HepG2 (cell line): Measurements from ENCODE around the gene RGPD3. TPM values are rescaled to one million over a fixed set of nuclear protein-coding genes. Genes with fewer than 3 reads are reported as not detected.
"Not testable (repeated sequence)": the region's sequence is repeated elsewhere in the genome, so short reads cannot be mapped to it uniquely, and the experiment has no call there.

Experiments used
- ATAC-seq: fragments of 200-7000 bp; cut with Tn5 transposase; 3 replicates; pipeline ENCODE4 v1.9.1; 2020; ENCODE audit warnings: mild to moderate bottlenecking, moderate library complexity
- Bru-seq: library from RNA; stranded (reverse); fragments of 400-500 nt; gene quantifications from one replicate; lab custom pipeline; 2021; lab: Mats Ljungman, UMichigan
- BruChase-seq, 2 experiments: library from RNA; stranded (reverse); fragments of 400-500 nt; gene quantifications; one replicate each; lab custom pipeline; 2021; lab: Mats Ljungman, UMichigan
- BruUV-seq: library from RNA; stranded (reverse); fragments of 400-500 nt; replicated peaks from 2 replicates; lab custom pipeline; 2021; lab: Mats Ljungman, UMichigan
- CTCF ChIA-PET: fragments of 300-600 bp; formaldehyde crosslinking; extraction: SDS; loops from one replicate; lab custom pipeline; 2021; ENCODE audit warnings: low total read pairs, inconsistent platforms, low intra/inter-chr PET ratio; lab: Yijun Ruan, JAX
- POLR2A ChIA-PET: fragments of 350-600 bp; sonication (Branson Sonifier 250); formaldehyde crosslinking; loops from one replicate; lab custom pipeline; 2020; ENCODE audit warnings: antibody characterized with exemption, inconsistent platforms; lab: Yijun Ruan, JAX
- DNase-seq: peaks from one replicate; pipeline ENCODE4 v3.0.0-alpha.2; 2015; ENCODE audit warnings: low spot score
- FAIRE-seq: peaks from 3 replicates; lab custom pipeline; 2011; peaks lifted over from hg19 to GRCh38; lab: Jason Lieb, UNC
- H2AFZ ChIP-seq: one replicate; pipeline ENCODE4 v1.6.1; 2011; ENCODE audit warnings: low read length, inconsistent platforms
- H3K27ac ChIP-seq: fragments of 300-600 bp; 3 replicates; pipeline ENCODE4 v1.8.0; 2011; ENCODE audit warnings: mixed run types, mild to moderate bottlenecking, mixed read lengths, low read length, inconsistent platforms; ENCODE audit not compliant: insufficient read depth; ENCODE audit errors: extremely low read length
- H3K27me3 ChIP-seq, 2 experiments: fragments of 200-600 bp in 1 of 2; 2 replicates in 1 of 2; 3 replicates in 1 of 2; pipeline versions ENCODE4 v1.6.0 to v1.8.0; 2011; ENCODE audit warnings: low read length in 2 of 2, mild to moderate bottlenecking in 2 of 2, moderate library complexity in 2 of 2, inconsistent platforms in 1 of 2; ENCODE audit not compliant: insufficient read depth in 2 of 2, control insufficient read depth in 1 of 2
- H3K36me3 ChIP-seq, 2 experiments: fragments of 200-600 bp in 1 of 2; replicated peaks in 1 of 2; 2 replicates in 1 of 2; 3 replicates in 1 of 2; pipeline versions ENCODE4 v1.5.1 to v1.8.0; 2011; ENCODE audit warnings: low read length in 2 of 2, inconsistent platforms in 1 of 2; ENCODE audit not compliant: insufficient read depth in 2 of 2, control insufficient read depth in 1 of 2
- H3K4me1 ChIP-seq: 2 replicates; pipeline ENCODE4 v1.5.1; 2012; ENCODE audit warnings: low read length, inconsistent platforms; ENCODE audit not compliant: insufficient read depth
- H3K4me2 ChIP-seq: 2 replicates; pipeline ENCODE4 v1.6.0; 2011; ENCODE audit warnings: low read depth, low read length, inconsistent platforms
- H3K4me3 ChIP-seq, 3 experiments: fragments of 200-600 bp in 1 of 3; sonication (generic), shearing (Covaris generic) in 1 of 3; replicated peaks in 1 of 3; 2 replicates each; pipeline ENCODE4 v1.5.1; 2011 to 2016; ENCODE audit warnings: low read length in 3 of 3, inconsistent platforms in 2 of 3, low read depth in 2 of 3, mild to moderate bottlenecking in 2 of 3, control low read depth in 1 of 3, mixed read lengths in 1 of 3; ENCODE audit not compliant: insufficient read depth in 1 of 3
- H3K79me2 ChIP-seq: one replicate; pipeline ENCODE4 v1.6.1; 2011; ENCODE audit warnings: low read length, inconsistent platforms; ENCODE audit not compliant: insufficient read depth
- H3K9ac ChIP-seq: 2 replicates; pipeline ENCODE4 v1.6.0; 2011; ENCODE audit warnings: mild to moderate bottlenecking, low read depth, low read length, inconsistent platforms; ENCODE audit not compliant: insufficient read depth
- H3K9me3 ChIP-seq: 2 replicates; pipeline ENCODE4 v1.5.1; 2012; ENCODE audit warnings: mild to moderate bottlenecking, low read length
- H4K20me1 ChIP-seq: 2 replicates; pipeline ENCODE4 v1.6.0; 2011; ENCODE audit warnings: inconsistent platforms, mild to moderate bottlenecking, low read length, moderate library complexity; ENCODE audit not compliant: insufficient read depth
- CEBPB ChIP-seq: IDR thresholded peaks from 2 replicates; pipeline ENCODE4 v1.6.1; 2011; ENCODE audit warnings: low read depth, low read length, improper control_type of control experiment, borderline replicate concordance
- ZNF232 ChIP-seq: sonication (generic); formaldehyde crosslinking; IDR thresholded peaks from 2 replicates; pipeline ENCODE4 v1.4.0; 2020; ENCODE audit warnings: missing genetic modification reagents, borderline replicate concordance
- WGBS: methylation state at CpG from one replicate; pipeline ENCODE4 v1.1.6; 2017; ENCODE audit warnings: low lambda C conversion rate; 5-methylcytosine and 5-hydroxymethylcytosine counted together
- in situ Hi-C: cut with HindIII; loops from 2 replicates; pipeline ENCODE4 v1.10.0; 2017; ENCODE audit warnings: low pct_unique_long_range_greater_than_20kb; ENCODE audit not compliant: extremely low pct_ligation_motif_present
- intact Hi-C: fragments of 100-400 bp; cut with micrococcal nuclease; formaldehyde crosslinking; loops from one replicate; pipeline ENCODE4 v1.10.0; 2022; ENCODE audit not compliant: unreplicated experiment
- long read RNA-seq, 2 experiments: library from RNA in 1 of 2; library from polyadenylated mRNA in 1 of 2; stranded (forward) in 1 of 2; unstranded in 1 of 2; transcript quantifications; one replicate each; pipeline ENCODE4 v2.0.0, GENCODE V29; 2019 to 2022
- polyA minus RNA-seq, 3 experiments: library from RNA; depleted of rRNA, polyadenylated mRNA; stranded (reverse); fragments of >200 nt; gene quantifications; 2 replicates each; pipeline ENCODE4 v1.2.3, GENCODE V29; 2011; ENCODE audit warnings: low replicate concordance in 1 of 3
- polyA plus RNA-seq, 8 experiments: library from polyadenylated mRNA; depleted of rRNA in 3 of 8; stranded (reverse) in 7 of 8; unstranded in 1 of 8; fragments of >200 nt; fragmentation: Illumina TruSeq in 4 of 8; extraction: Trizol in 4 of 8; gene quantifications; 2 replicates each; pipeline versions ENCODE4 v1.2.1 to v1.2.3, GENCODE V29; 2011 to 2016; ENCODE audit warnings: low read depth in 4 of 8, missing spikeins in 1 of 8, mixed read lengths in 1 of 8; ENCODE audit not compliant: insufficient read depth in 1 of 8
- total RNA-seq, 5 experiments: library from RNA; depleted of rRNA; stranded (reverse); fragments of >200 nt; fragmentation: Illumina TruSeq; extraction: Trizol; gene quantifications; 2 replicates each; pipeline ENCODE4 v1.2.3, GENCODE V29; 2016; ENCODE audit warnings: low read depth in 1 of 5

The RGPD3 gene
- total RNA-seq (2016; rRNA removed; fragmentation: Illumina TruSeq; extraction: Trizol) (0.24 and 0.53 TPM in 2 replicates), polyA plus RNA-seq (2011; rRNA removed) (0.05 and 0.13 TPM in 2 replicates), polyA minus RNA-seq (2011; rRNA and poly(A)+ RNA removed; ENCODE audit: low replicate concordance) (0.04 and 0.07 TPM in 2 replicates), Bru-seq, nascent RNA (percentile 21 among the genes with signal in this experiment), BruChase-seq, experiment 1, labeled RNA remaining after a 6-hour chase (percentile 31 among the genes with signal in this experiment), BruChase-seq, experiment 2, labeled RNA remaining after a 2-hour chase (percentile 26 among the genes with signal in this experiment)
- 0.09 and 0.10 TPM in 2 replicates for total RNA-seq (2016; cell fraction: cytosol; rRNA removed; fragmentation: Illumina TruSeq; extraction: Trizol; ENCODE audit: low read depth)
- total RNA-seq (2016; cell fraction: insoluble cytoplasmic fraction; rRNA removed; fragmentation: Illumina TruSeq; extraction: Trizol) = 0.28 and 0.49 TPM in 2 replicates
- 0.10 and 0.15 TPM in 2 replicates for total RNA-seq (2016; cell fraction: membrane; rRNA removed; fragmentation: Illumina TruSeq; extraction: Trizol)
- 0.41 and 0.50 TPM in 2 replicates for total RNA-seq (2016; cell fraction: nucleus; rRNA removed; fragmentation: Illumina TruSeq; extraction: Trizol)
- 0.08 and 0.12 TPM in 2 replicates for polyA plus RNA-seq (2011; cell fraction: cytosol; rRNA removed)
- polyA plus RNA-seq (2011; cell fraction: nucleus; rRNA removed) = 0.27 and 0.28 TPM in 2 replicates
- 0.25 and 0.33 TPM in 2 replicates for polyA plus RNA-seq (2012)
- polyA plus RNA-seq (2016; cell fraction: cytosol; fragmentation: Illumina TruSeq; extraction: Trizol; ENCODE audit: low read depth) = 0.03 TPM in 1 of 2 replicates, not detected in the other
- polyA plus RNA-seq (2016; cell fraction: insoluble cytoplasmic fraction; fragmentation: Illumina TruSeq; extraction: Trizol; ENCODE audit: low read depth) = 0.10 and 0.14 TPM in 2 replicates
- not detected in 2 replicates for polyA plus RNA-seq (2016; cell fraction: membrane; fragmentation: Illumina TruSeq; extraction: Trizol; ENCODE audit: low read depth)
- 0.59 and 0.68 TPM in 2 replicates for polyA plus RNA-seq (2016; cell fraction: nucleus; fragmentation: Illumina TruSeq; extraction: Trizol; ENCODE audit: insufficient read depth, low read depth)
- polyA minus RNA-seq (2011; cell fraction: cytosol; rRNA and poly(A)+ RNA removed) = 0.10 TPM in 1 of 2 replicates, not detected in the other
- polyA minus RNA-seq (2011; cell fraction: nucleus; rRNA and poly(A)+ RNA removed) = 0.64 and 0.75 TPM in 2 replicates
- long read RNA-seq, experiment 1 = 0 reads
- long read RNA-seq, experiment 2 = 0 reads

- H3K4me3 ChIP-seq, in situ Hi-C loops, H3K27me3 ChIP-seq, POLR2A ChIA-PET, H3K4me2 ChIP-seq, intact Hi-C loops, H3K9me3 ChIP-seq, H3K36me3 ChIP-seq, DNase-seq, H3K79me2 ChIP-seq, H3K27ac ChIP-seq, H4K20me1 ChIP-seq, H3K9ac ChIP-seq, BruUV-seq, CTCF ChIA-PET, H3K4me1 ChIP-seq, FAIRE-seq, ATAC-seq, H2AFZ ChIP-seq: not testable (repeated sequence)
- 91% methylated on average over 39 of the region's 45 CpGs for WGBS
Observed at GRCh38 chr2:106468107-106468506, at the start of gene RGPD3. Gene RGPD3 (minus strand): TSS chr2:106468413. CDS start chr2:106468288, 125 bp downstream.

- Histone ChIP-seq H4K20me1 (no peaks in the 10 kb centered on the region), H3K9me3 (no peaks in the 10 kb centered on the region), H3K4me1 (no peaks in the 10 kb centered on the region), H2AFZ (no peak overlapping the region), H3K79me2 (no peaks in the 10 kb centered on the region), H3K4me2 (no peak overlapping the region), H3K4me3 (no peak overlapping the region), H3K27ac (no peak overlapping the region), H3K36me3 (no peaks in the 10 kb centered on the region), H3K9ac (no peak overlapping the region), H3K27me3 (0 out of 5 replicates have a peak, but pooled peaks cover 0 to 4% of the 10 kb centered on the region in 2 experiments)
- DNase-seq (no peak), FAIRE-seq (no peak), ATAC-seq (no peak)
- ChIA-PET CTCF (no interaction called here), POLR2A (no interaction called here)
- TF ChIP-seq ZNF232 (CRISPR knock-in tag) = no peak
- peak; percentile 66 for TF ChIP-seq CEBPB
- WGBS = 56% methylated on average over 11 of the region's 11 CpGs
- in situ Hi-C loops = no loop called here
- intact Hi-C loops = no loop called here
- BruUV-seq = no TSS peak
Observed at GRCh38 chr2:106517329-106517728, 49.1 kb upstream of the RGPD3 start.
